COLO668 (cell line): ENCODE data around the gene NCSTN.
A peak's percentile ranks its signal among the peaks of the same experiment; 100 is the strongest.
"Not testable (repeated sequence)": the region's sequence is repeated elsewhere in the genome, so short reads cannot be mapped to it uniquely, and the experiment has no call there.

Experiments used
- DNase-seq: peaks from one replicate; lab custom pipeline; 2025; ENCODE audit not compliant: unreplicated experiment; lab: John Stamatoyannopoulos, UW

NCSTN gene

GRCh38 chr1:160370561-160371345, 27.6 kb downstream of the NCSTN start:
- DNase-seq: no peak

DNA sequence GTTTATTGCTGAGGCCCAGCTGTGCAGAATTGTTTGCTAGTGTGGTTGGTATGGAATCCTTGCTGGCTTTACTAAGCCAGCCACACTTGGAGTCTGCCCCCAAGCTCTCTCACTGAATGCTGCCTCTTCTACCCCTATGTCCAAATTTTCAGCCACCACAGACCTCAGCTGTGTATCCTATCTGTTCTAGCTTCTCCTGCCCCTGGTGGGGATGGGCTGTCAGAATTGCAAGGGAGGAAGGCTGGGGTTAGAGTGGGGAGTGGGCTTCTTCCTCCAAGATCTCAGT, 28.1 kb downstream of the NCSTN start:
- no peak for DNase-seq

DNA sequence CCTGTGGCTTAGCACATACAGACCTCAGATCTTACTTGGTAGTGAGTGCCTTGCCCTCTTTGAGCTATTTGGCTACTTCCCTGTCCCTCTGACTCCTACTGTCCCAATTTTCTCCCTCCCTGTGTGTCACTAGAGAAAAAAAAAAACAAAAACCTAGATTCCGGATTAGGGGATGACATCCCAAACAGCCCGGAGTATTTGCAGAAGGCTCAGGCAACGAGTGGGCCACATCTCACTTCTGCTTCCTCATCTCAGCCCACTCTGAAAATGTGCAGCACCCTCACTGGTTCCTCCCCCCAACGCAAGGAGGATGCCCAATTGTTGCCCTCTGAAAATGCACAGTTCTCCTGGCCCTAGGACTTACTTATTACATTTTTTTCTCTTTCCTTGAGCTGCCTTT, 28.6 kb downstream of the NCSTN start:
- no peak for DNase-seq

DNA sequence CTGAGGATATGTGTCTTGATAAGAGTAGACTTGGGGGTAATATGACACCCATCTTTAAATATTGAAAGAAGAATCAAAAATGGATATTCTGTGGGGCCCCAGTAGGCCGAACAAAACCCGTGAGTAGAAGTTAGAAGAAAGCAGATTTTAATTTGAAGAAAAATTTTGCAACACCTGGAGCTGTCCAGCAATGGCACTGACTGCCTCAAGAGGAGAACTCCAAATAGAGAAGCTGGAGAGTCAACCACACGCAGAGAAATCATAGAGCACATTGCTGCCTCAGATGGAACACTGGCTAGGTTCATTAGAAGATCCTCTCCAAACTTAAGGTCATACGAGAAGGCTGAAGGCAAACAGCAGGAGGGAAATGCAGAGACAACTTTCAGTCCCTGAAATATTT, 30.5 kb downstream of the NCSTN start:
- DNase-seq: no peak

DNA sequence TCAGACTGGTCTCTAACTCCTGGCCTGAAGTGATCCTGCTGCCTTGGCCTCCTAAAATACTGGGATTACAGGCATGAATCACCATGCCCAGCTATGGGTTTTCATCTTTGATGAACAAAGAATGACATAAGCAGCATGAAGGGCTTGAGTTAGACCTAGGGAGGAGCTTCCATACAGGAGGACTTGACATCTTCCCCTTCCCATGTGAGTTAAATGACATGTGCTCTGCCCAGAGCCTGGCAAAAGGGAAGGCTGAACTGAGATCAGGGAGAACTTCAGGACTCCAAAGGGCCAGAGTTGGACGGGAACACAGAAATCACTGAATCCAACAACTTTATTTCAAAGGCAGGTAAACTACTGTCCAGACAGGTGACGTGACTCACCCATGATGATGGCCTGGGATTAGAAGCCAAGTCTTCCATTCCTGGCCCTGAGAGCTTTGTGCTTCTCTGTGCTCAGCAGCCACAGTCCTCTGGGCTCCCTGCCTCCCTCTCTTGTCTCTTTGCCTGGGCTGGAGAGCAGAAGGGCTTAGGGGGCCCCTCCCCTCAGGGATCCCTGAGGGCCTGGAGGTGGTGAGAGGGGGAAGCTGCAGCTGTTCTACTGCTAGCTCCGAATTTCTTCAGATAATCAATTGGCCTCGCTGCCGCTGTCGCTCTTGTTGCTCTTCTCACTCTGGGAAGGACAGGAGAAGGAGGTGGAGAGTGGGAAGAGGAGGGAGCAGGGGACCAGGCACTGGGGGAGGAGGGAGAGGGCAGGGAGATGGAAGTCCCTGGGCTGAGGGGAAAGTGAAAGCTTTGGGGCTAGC, 31.3 kb downstream of the NCSTN start:
- no peak for DNase-seq

DNA sequence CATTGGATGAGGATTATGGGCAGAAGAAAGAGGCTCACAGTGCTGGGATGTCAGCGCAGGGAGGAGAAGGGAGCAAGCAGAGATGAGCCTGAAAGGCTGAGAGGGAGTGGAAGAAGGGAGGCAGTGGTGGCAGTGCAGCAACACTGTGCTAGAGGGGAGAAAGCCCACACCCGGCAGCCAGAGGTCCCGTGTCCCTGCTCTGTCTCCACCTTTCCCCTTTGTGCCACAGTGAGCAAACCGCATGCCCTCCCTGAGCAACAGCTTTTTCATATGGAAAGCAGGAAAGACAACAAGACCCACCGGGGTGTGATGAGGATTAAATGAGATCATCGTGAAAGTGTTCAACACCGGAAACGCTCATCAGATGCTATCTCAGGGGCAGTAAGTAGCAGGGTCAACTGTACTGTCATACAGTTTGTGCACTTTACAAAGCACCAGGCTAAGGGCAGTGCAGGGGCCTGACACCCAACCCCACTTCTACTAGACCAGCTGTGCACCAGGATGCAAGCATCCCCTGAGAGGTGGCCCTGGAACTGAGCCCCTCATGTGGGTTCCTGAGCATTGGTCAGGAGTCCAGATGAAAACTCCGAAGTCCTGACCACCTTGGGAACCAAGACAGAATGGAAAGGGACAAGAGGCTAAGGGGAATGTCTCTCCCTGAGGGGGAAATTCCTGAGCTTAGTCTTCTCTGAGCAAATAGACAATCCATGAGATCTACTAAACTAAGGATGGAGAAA, 32.8 kb downstream of the NCSTN start:
- peak; percentile 12 for DNase-seq

GRCh38 chr1:160376525-160377131, 33.4 kb downstream of the NCSTN start:
- peak; percentile 41 for DNase-seq

DNA sequence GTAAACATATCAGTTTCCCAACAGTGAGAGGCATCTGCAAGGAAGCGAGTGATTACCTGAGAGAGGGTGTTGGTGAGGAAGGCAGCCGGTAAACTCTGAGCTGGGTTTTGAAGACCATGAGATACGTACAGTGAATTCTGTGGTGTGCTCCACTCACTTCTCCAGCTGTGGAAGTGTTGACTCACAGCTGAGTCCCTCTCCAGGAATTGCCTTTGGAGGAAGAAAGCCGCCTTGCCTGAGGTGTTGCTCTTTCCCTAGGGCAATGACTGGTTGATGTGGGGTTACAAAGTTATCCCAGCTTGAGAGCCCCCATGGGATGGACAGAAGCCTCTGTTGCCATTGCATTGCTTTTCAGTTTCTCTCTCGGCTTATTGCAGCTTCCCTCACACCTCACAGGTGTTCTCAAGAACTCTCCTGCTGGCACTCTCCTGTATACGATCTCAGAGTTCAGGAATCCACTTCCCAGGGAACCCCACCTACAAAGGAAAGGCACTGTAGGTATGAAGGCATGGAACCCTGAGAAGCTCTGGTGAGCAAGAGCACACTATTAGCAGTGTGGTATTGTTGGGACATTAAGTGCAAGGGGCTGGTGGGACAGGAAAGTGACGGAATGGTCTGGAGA, 34.5 kb downstream of the NCSTN start:
- no peak for DNase-seq

- not testable (repeated sequence) for DNase-seq
Observed at GRCh38 chr1:160384812-160385211, 41.6 kb downstream of the NCSTN start.

DNA sequence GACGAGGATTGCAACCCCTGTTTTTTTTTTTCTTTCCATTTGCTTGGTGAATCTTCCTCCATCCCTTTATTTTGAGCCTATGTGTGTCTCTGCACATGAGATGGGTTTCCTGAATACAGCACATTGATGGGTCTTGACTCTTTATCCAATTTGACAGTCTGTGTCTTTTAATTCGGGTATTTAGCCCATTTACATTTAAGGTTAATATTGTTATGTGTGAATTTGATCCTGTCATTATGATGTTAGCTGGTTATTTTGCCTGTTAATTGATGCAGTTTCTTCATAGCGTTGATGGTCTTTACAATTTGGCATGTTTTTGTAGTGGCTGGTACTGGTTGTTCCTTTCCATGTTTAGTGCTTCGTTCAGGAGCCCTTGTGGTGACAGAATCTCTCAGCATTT, 45.2 kb downstream of the NCSTN start:
- not testable (repeated sequence) for DNase-seq

- no peak for DNase-seq
Observed at GRCh38 chr1:160394673-160395072, 51.5 kb downstream of the NCSTN start.

DNA sequence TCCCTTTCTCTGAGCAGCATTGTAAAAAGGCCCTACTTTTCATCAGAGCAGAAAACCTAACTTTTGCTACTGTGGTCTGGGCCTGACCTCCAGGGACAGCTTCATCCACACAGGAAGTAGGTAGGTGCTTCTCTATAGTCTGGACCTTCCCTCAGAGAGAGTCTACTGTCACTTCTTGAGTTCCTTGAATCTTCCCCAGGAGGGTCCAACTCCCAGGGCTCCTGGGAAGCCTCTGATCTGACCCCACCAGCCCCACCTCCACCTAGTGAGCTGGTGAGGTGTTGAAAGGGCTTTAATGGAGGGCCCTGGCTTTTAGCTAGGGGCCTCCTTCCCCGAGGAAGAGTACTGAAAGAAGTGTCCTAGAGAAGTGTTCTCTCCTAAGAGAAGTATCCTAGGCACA, 54.5 kb downstream of the NCSTN start:
- DNase-seq: no peak

- no peak for DNase-seq
Observed at GRCh38 chr1:160398823-160399222, 55.6 kb downstream of the NCSTN start.

GRCh38 chr1:160399544-160400222, 56.5 kb downstream of the NCSTN start:
- no peak for DNase-seq

- peak; percentile 36 for DNase-seq
Observed at GRCh38 chr1:160400223-160400645, 57.1 kb downstream of the NCSTN start, which contains the start of gene VANGL2. Gene VANGL2 (plus strand): TSS chr1:160400564. CDS start chr1:160415838, 15,274 bp downstream.

DNA sequence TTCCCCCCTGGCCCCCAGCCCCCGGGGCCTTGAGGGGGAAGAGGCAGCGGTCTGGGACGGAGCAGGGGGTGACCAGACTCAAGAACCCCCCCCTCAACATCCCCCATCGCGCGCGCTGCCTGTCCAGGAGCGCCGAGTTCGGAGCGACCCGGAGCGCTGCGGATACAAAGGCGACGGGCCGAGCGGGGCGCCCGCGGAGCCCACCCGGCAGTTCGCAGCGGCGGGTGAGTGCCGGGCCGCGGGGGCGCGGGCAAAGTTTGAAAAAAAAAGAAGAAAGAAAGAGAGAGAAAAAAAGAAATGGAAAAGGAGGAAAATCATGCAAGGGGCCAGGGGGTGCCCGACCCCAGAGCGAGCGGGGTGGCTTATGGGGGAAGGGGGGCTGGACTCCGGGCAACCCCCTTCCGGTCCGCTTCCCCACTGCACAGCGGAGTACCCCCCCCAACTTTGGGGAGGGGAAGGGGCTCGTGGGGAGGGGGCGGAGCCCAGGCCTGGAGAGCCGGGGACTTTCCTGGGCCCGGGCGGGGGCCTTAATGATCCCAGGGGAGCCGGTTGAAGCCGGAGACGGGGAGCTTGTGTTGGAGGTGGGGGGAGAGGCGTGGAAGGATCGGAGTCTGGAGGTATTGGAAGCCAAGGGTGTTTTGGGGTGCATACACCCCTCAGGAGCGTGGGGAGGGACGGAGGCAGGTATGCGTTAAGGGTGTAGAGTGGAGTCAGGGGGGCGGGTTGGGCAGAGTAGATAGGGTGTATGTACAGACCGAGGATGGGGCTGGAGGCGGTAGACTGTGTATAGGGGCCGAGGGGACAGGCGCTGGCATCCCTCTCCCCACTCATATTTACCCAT, 57.7 kb downstream of the NCSTN start:
- no peak for DNase-seq

- DNase-seq: no peak
Observed at GRCh38 chr1:160401487-160401805, 58.3 kb downstream of the NCSTN start.

DNA sequence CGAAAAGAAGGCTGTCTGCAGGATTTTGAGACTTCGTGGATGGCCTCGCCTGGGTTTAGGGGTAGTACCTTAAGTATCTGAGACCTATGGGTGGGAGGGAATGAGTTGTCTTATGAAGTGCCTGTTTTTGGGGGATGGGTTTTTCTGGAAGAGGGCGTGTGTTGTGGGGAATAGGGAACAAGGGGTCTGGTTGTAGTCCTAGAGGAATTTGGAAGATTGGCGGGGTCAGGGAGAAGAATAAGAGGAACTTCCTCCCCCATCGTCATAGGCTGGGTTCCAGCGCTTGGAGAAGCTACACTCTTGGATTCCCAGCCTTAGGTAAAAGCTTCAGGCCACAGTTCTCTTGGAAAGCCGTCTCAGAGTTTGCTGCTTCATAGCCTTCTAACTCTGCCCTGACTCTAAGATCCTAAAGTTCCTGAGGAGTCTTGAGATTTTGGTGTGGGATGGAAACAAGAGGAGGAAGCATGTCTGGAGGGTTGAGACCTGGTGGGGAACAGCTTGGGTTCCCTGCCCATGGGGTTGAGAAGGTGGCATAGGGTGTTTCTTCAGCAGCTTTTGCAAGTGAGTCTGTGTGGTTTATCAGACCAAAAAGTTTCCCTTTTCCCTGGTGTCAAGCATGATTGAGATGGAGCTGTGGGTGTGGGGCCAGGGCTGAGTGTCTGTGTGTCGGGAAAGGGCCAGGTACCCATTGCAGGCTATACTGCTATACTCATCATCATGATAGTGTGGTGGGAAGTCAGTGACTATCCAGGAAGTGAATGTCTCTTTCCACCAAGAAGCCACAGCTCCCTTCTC, 59.0 kb downstream of the NCSTN start:
- no peak for DNase-seq

DNA sequence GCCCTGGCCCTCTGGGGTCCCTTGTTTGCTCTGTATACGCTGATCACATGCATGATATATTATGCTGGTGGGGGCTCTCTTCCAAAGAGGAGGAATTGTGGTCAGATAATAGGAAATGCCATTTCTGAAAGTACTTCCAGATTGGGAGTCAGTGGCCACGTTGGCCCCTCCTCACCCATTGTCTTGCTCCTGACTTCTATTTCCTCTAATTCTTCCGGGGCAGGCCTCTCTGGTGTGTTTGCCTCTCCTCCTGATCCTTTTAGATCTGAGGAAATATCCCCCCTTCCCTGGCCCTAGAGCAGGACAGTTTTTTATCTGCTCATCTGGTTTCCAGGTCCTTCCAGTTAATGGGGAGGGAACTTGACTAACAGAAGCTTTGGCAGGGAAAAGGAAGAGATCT, 60.1 kb downstream of the NCSTN start:
- no peak for DNase-seq
